GM12878 (cell line): ENCODE data around the gene NHLRC3. TPM values are rescaled to one million over a fixed set of nuclear protein-coding genes. Genes with fewer than 3 reads are reported as not detected.

Experiments used
- ATAC-seq: fragments of 200-7000 bp; cut with Tn5 transposase; 3 replicates; pipeline ENCODE4 v1.9.1; 2020; ENCODE audit warnings: mild to moderate bottlenecking, moderate library complexity
- BruUV-seq: library from RNA; stranded (reverse); fragments of 400-500 nt; replicated peaks from 2 replicates; lab custom pipeline; 2021; lab: Mats Ljungman, UMichigan
- CTCF ChIA-PET: fragments of 300-600 bp; sonication (Branson Sonifier 250); formaldehyde crosslinking; extraction: SDS; loops from one replicate; lab custom pipeline; 2021; ENCODE audit warnings: inconsistent platforms; lab: Yijun Ruan, JAX
- POLR2A ChIA-PET: fragments of 350-600 bp; formaldehyde crosslinking; extraction: SDS; loops from one replicate; lab custom pipeline; 2021; ENCODE audit warnings: inconsistent platforms; lab: Charles Lee
- RAD21 ChIA-PET: fragments of 300-600 bp; sonication (Branson Sonifier 250); formaldehyde crosslinking; loops from one replicate; lab custom pipeline; 2023; ENCODE audit warnings: antibody characterized with exemption; ENCODE audit not compliant: unreplicated experiment; lab: Charles Lee
- SMC1A ChIA-PET: fragments of 300-600 bp; sonication (Branson Sonifier 250); formaldehyde crosslinking; loops from one replicate; lab custom pipeline; 2023; ENCODE audit not compliant: unreplicated experiment, uncharacterized antibody; lab: Charles Lee
- DNase-seq: peaks from one replicate; pipeline ENCODE4 v3.0.0-alpha.2; 2011; ENCODE audit warnings: low read depth, low spot score
- FAIRE-seq: peaks from 3 replicates; lab custom pipeline; 2011; peaks lifted over from hg19 to GRCh38; lab: Jason Lieb, UNC
- H2AFZ ChIP-seq: 2 replicates; pipeline ENCODE4 v1.6.0; 2011; ENCODE audit warnings: low read depth, low read length, control low read depth; ENCODE audit not compliant: control insufficient read depth
- H3K27ac ChIP-seq: 2 replicates; pipeline ENCODE4 v1.5.1; 2011; ENCODE audit warnings: control low read depth; ENCODE audit not compliant: control insufficient read depth, insufficient read depth
- H3K27me3 ChIP-seq, 2 experiments: replicated peaks in 1 of 2; 2 replicates each; pipeline versions ENCODE4 v1.6.0 to v1.6.1; 2011; ENCODE audit warnings: low read length in 1 of 2; ENCODE audit not compliant: control insufficient read depth in 2 of 2, insufficient read depth in 2 of 2
- H3K36me3 ChIP-seq, 2 experiments: 2 replicates each; pipeline ENCODE4 v1.5.1; 2011; ENCODE audit warnings: low read length in 1 of 2; ENCODE audit not compliant: control insufficient read depth in 2 of 2, insufficient read depth in 2 of 2
- H3K4me1 ChIP-seq: 2 replicates; pipeline ENCODE4 v1.6.1; 2011; ENCODE audit warnings: mild to moderate bottlenecking, low read length, moderate library complexity, mixed read lengths; ENCODE audit not compliant: control insufficient read depth, insufficient read depth
- H3K4me2 ChIP-seq: 2 replicates; pipeline ENCODE4 v1.6.0; 2011; ENCODE audit warnings: control low read depth; ENCODE audit not compliant: control insufficient read depth, insufficient read depth
- H3K4me3 ChIP-seq: fragments of 200-600 bp; sonication (generic); 2 replicates; pipeline ENCODE4 v1.5.1; 2016
- H3K79me2 ChIP-seq: 2 replicates; pipeline ENCODE4 v1.6.0; 2011; ENCODE audit warnings: low read length; ENCODE audit not compliant: control insufficient read depth, insufficient read depth
- H3K9ac ChIP-seq: 2 replicates; pipeline ENCODE4 v1.8.0; 2011; ENCODE audit warnings: low read length, control low read depth, mixed read lengths; ENCODE audit not compliant: control insufficient read depth, insufficient read depth
- H3K9me3 ChIP-seq: replicated peaks from 3 replicates; pipeline ENCODE4 v1.5.1; 2011; ENCODE audit warnings: mild to moderate bottlenecking, low read length; ENCODE audit not compliant: control insufficient read depth, insufficient read depth
- H4K20me1 ChIP-seq: 2 replicates; pipeline ENCODE4 v1.6.0; 2011; ENCODE audit not compliant: control insufficient read depth, insufficient read depth
- ETV6 ChIP-seq, 2 experiments: fragments of 450-650 bp in 1 of 2; IDR thresholded peaks in 1 of 2; conservative IDR thresholded peaks in 1 of 2; 2 replicates each; pipeline ENCODE4 v1.6.1; 2014; ENCODE audit warnings: antibody characterized with exemption in 1 of 2, borderline replicate concordance in 1 of 2, low read depth in 1 of 2, mild to moderate bottlenecking in 1 of 2, moderate library complexity in 1 of 2
- MTA2 ChIP-seq: fragments of 450-650 bp; IDR thresholded peaks from 2 replicates; pipeline ENCODE4 v1.6.1; 2016; ENCODE audit warnings: low read depth, mild to moderate bottlenecking, moderate library complexity
- NR2F1 ChIP-seq: fragments of 450-650 bp; conservative IDR thresholded peaks from 2 replicates; pipeline ENCODE4 v1.6.1; 2017; ENCODE audit warnings: mild to moderate bottlenecking
- WGBS: methylation state at CpG from one replicate; pipeline ENCODE4 v1.1.6; 2016; ENCODE audit warnings: low lambda C conversion rate; ENCODE audit not compliant: insufficient replicate concordance, insufficient coverage; ENCODE audit errors: missing lambda C conversion rate; 5-methylcytosine and 5-hydroxymethylcytosine counted together
- in situ Hi-C: fragments of 300-500 bp; cut with MboI; formaldehyde crosslinking; loops from 9 replicates; pipeline ENCODE4 v1.14.3; 2018; ENCODE audit warnings: mixed read lengths
- intact Hi-C: fragments of 100-400 bp; cut with micrococcal nuclease; formaldehyde crosslinking; loops from one replicate; pipeline ENCODE4 v1.14.2; 2022; ENCODE audit not compliant: unreplicated experiment
- polyA plus RNA-seq, 11 experiments: library from polyadenylated mRNA; depleted of rRNA in 4 of 11; unstranded in 6 of 11; stranded (reverse) in 5 of 11; fragments of >200 nt; fragmentation: Nextera tagmentation in 4 of 11; fragmentation: Illumina TruSeq in 1 of 11; extraction: Ambion mirVana in 4 of 11; extraction: Trizol in 1 of 11; gene quantifications; 1 replicate in 1 of 11; 2 replicates in 10 of 11; pipeline versions ENCODE4 v1.2.1 to v1.2.3, GENCODE V29; 2011 to 2016; ENCODE audit warnings: inconsistent platforms in 2 of 11, missing spikeins in 2 of 11, low read depth in 1 of 11
- total RNA-seq, 4 experiments: library from RNA; depleted of rRNA in 3 of 4; stranded (reverse); fragments of >200 nt in 3 of 4; fragmentation: Illumina TruSeq in 1 of 4; extraction: Trizol in 1 of 4; gene quantifications; 2 replicates each; pipeline versions ENCODE4 v1.2.1 to v1.2.3, GENCODE V29; 2013 to 2021
- TF ChIP-seq, protein P1 (sequence below): IDR thresholded peaks from 2 replicates; pipeline ENCODE4 v1.6.1; 2012; ENCODE audit warnings: improper control_type of control experiment, low read depth, low read length; ENCODE audit not compliant: insufficient replicate concordance
- TF ChIP-seq, protein P2 (sequence below): fragments of 450-650 bp; IDR thresholded peaks from 2 replicates; pipeline ENCODE4 v1.6.1; 2016; ENCODE audit warnings: mild to moderate bottlenecking
- TF ChIP-seq, protein P3 (sequence below): IDR thresholded peaks from 2 replicates; pipeline ENCODE4 v1.6.1; 2012; ENCODE audit warnings: low read depth, low read length, improper control_type of control experiment
- TF ChIP-seq, protein P4 (sequence below): fragments of 450-650 bp; IDR thresholded peaks from 2 replicates; pipeline ENCODE4 v1.6.1; 2017; ENCODE audit warnings: low read depth, mild to moderate bottlenecking, moderate library complexity

NHLRC3 gene
- total and polyA plus RNA-seq, 10 of the 15 experiments (the other 5 are each of a cell fraction or from before 2014, with no cell fraction given), result 8.3 to 38.0 (median 18.9) TPM

DNA sequence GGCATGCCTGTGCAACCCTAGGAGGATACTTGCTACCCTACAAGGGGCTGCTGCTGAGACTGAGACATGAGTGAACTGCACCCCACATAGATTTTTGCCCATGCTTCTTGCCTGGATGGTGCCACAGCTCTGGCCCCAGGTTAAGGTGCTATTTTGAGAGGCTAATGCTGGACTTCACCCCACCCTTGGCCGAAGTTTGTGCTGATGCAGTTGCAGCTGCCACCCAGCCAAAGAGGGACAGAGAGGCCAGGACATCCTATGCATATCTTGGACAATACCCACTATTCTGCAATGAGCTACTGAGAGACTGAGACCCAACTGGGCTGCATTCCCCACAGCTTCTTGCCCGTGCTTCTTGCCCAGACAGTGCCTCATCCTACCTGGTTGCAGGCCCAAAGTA, 34.6 kb downstream of the NHLRC3 start (continued):
- TF ChIP-seq, protein P1, sequence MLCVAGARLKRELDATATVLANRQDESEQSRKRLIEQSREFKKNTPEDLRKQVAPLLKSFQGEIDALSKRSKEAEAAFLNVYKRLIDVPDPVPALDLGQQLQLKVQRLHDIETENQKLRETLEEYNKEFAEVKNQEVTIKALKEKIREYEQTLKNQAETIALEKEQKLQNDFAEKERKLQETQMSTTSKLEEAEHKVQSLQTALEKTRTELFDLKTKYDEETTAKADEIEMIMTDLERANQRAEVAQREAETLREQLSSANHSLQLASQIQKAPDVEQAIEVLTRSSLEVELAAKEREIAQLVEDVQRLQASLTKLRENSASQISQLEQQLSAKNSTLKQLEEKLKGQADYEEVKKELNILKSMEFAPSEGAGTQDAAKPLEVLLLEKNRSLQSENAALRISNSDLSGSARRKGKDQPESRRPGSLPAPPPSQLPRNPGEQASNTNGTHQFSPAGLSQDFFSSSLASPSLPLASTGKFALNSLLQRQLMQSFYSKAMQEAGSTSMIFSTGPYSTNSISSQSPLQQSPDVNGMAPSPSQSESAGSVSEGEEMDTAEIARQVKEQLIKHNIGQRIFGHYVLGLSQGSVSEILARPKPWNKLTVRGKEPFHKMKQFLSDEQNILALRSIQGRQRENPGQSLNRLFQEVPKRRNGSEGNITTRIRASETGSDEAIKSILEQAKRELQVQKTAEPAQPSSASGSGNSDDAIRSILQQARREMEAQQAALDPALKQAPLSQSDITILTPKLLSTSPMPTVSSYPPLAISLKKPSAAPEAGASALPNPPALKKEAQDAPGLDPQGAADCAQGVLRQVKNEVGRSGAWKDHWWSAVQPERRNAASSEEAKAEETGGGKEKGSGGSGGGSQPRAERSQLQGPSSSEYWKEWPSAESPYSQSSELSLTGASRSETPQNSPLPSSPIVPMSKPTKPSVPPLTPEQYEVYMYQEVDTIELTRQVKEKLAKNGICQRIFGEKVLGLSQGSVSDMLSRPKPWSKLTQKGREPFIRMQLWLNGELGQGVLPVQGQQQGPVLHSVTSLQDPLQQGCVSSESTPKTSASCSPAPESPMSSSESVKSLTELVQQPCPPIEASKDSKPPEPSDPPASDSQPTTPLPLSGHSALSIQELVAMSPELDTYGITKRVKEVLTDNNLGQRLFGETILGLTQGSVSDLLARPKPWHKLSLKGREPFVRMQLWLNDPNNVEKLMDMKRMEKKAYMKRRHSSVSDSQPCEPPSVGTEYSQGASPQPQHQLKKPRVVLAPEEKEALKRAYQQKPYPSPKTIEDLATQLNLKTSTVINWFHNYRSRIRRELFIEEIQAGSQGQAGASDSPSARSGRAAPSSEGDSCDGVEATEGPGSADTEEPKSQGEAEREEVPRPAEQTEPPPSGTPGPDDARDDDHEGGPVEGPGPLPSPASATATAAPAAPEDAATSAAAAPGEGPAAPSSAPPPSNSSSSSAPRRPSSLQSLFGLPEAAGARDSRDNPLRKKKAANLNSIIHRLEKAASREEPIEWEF, result no peak
- TF ChIP-seq, protein P2, sequence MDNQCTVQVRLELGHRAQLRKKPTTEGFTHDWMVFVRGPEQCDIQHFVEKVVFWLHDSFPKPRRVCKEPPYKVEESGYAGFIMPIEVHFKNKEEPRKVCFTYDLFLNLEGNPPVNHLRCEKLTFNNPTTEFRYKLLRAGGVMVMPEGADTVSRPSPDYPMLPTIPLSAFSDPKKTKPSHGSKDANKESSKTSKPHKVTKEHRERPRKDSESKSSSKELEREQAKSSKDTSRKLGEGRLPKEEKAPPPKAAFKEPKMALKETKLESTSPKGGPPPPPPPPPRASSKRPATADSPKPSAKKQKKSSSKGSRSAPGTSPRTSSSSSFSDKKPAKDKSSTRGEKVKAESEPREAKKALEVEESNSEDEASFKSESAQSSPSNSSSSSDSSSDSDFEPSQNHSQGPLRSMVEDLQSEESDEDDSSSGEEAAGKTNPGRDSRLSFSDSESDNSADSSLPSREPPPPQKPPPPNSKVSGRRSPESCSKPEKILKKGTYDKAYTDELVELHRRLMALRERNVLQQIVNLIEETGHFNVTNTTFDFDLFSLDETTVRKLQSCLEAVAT, result no peak
- TF ChIP-seq, protein P3, sequence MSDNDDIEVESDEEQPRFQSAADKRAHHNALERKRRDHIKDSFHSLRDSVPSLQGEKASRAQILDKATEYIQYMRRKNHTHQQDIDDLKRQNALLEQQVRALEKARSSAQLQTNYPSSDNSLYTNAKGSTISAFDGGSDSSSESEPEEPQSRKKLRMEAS, result no peak
- no peak for TF ChIP-seq ETV6 (conservative IDR thresholded peaks at IDR 0.05 in 1 of 2, IDR thresholded peaks at IDR 0.05 in 1 of 2; ENCODE audit: borderline replicate concordance in 1 of 2, low read depth in 1 of 2)
- TF ChIP-seq, all 136 proteins: peak for 0

DNA sequence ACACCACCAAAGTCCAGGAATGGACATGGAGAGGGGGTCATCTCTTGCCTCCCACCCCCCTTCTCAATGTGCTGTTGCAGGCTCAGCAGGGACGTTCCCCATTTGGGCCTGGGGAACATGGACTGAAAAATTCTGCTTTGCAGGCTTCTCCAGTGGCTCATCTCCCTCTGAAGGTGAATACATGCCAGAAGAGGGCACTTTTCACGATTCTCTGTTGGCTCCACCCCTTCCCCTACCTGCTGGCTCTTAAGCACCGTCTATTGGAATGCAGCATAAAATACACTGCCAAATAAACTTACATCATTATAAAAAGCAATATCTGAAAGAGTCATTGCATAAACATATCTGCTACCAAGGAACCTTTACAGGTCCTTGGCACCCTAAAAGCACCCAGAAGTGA, 35.7 kb downstream of the NHLRC3 start:
- ChIA-PET CTCF (interaction anchor here (0.6 kb wide), 1 partner anchor 33 kb away, joined by 3 read pairs; no protein-coding TSS in a partner anchor), RAD21 (no interaction called here), POLR2A (no interaction called here), SMC1A (no interaction called here)
- H3K9ac ChIP-seq, result no peak overlapping the region
- no peaks in the 10 kb centered on the region for H4K20me1 ChIP-seq
- BruUV-seq, result no TSS peak
- TF ChIP-seq MTA2 (no peak), NR2F1 (no peak)
- TF ChIP-seq, protein P4, sequence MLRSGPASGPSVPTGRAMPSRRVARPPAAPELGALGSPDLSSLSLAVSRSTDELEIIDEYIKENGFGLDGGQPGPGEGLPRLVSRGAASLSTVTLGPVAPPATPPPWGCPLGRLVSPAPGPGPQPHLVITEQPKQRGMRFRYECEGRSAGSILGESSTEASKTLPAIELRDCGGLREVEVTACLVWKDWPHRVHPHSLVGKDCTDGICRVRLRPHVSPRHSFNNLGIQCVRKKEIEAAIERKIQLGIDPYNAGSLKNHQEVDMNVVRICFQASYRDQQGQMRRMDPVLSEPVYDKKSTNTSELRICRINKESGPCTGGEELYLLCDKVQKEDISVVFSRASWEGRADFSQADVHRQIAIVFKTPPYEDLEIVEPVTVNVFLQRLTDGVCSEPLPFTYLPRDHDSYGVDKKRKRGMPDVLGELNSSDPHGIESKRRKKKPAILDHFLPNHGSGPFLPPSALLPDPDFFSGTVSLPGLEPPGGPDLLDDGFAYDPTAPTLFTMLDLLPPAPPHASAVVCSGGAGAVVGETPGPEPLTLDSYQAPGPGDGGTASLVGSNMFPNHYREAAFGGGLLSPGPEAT, result no peak
- H2AFZ ChIP-seq, result no peak overlapping the region
- no peaks in the 10 kb centered on the region for H3K36me3 ChIP-seq
- H3K4me1 ChIP-seq, result no peaks in the 10 kb centered on the region
- intact Hi-C loops, result no loop called here
- H3K9me3 ChIP-seq, result no peaks in the 10 kb centered on the region
- no peaks in the 10 kb centered on the region for H3K79me2 ChIP-seq
- no peak for FAIRE-seq
- 0% methylated on average over 3 of the region's 3 CpGs for WGBS
- no peak for DNase-seq
- in situ Hi-C loops, result loop anchor here (25.0 kb wide), 1 partner anchor 1613 kb away; no protein-coding TSS in a partner anchor
- no peak overlapping the region for H3K4me3 ChIP-seq
- H3K4me2 ChIP-seq, result no peak overlapping the region
- no peaks in the 10 kb centered on the region for H3K27me3 ChIP-seq
- no peak for ATAC-seq
- no peak overlapping the region for H3K27ac ChIP-seq
